ENCODE data around the gene RAB14. TPM values are rescaled to one million over a fixed set of nuclear protein-coding genes. Genes with fewer than 3 reads are reported as not detected.

Gene RAB14
- total RNA-seq, 1 donor from 2014 or later, result 54.9 TPM

- Mint-ChIP-seq H3K27me3 (ENCODE audit: low read depth) (no peaks in the 10 kb centered on the region), H3K4me3 (no peak overlapping the region), H3K4me1 (no peaks in the 10 kb centered on the region), H3K9me3 (no peaks in the 10 kb centered on the region), H3K27ac (no peak overlapping the region), H3K36me3 (peaks cover 44% of the 10 kb centered on the region)
- no peak for DNase-seq (ENCODE audit: low spot score in 2 of 2, unreplicated experiment in 2 of 2)
- no peak for TF ChIP-seq CTCF (IDR thresholded peaks at IDR 0.05; ENCODE audit: unreplicated experiment)
These were observed 33.6 kb downstream of the RAB14 start for GRCh38 chr9:121168052-121168451.

- Mint-ChIP-seq H3K4me3 (no peak overlapping the region), H3K27me3 (ENCODE audit: low read depth) (no peaks in the 10 kb centered on the region), H3K4me1 (peaks cover 3% of the 10 kb centered on the region), H3K9me3 (no peaks in the 10 kb centered on the region), H3K27ac (no peak overlapping the region), H3K36me3 (peaks cover 47% of the 10 kb centered on the region)
- no peak for DNase-seq (ENCODE audit: low spot score in 2 of 2, unreplicated experiment in 2 of 2)
- no peak for TF ChIP-seq CTCF (IDR thresholded peaks at IDR 0.05; ENCODE audit: unreplicated experiment)
These were observed 41.6 kb downstream of the RAB14 start for GRCh38 chr9:121160025-121160424.

- no peak overlapping the region for H3K27ac Mint-ChIP-seq
- H3K4me1 Mint-ChIP-seq, result peaks cover 3% of the 10 kb centered on the region
- H3K36me3 Mint-ChIP-seq, result peaks cover 42% of the 10 kb centered on the region
- H3K27me3 Mint-ChIP-seq (ENCODE audit: low read depth), result no peaks in the 10 kb centered on the region
- no peak for TF ChIP-seq CTCF (IDR thresholded peaks at IDR 0.05; ENCODE audit: unreplicated experiment)
- no peaks in the 10 kb centered on the region for H3K9me3 Mint-ChIP-seq
- DNase-seq (ENCODE audit: low spot score in 2 of 2, unreplicated experiment in 2 of 2), result no peak
- no peak overlapping the region for H3K4me3 Mint-ChIP-seq
These were observed 43.7 kb downstream of the RAB14 start for GRCh38 chr9:121157939-121158338.

GRCh38 chr9:121156263-121156731, 45.4 kb downstream of the RAB14 start:
- Mint-ChIP-seq H3K27me3 (ENCODE audit: low read depth) (no peaks in the 10 kb centered on the region), H3K36me3 (peaks cover 45% of the 10 kb centered on the region), H3K4me1 (peaks cover 3% of the 10 kb centered on the region), H3K4me3 (no peak overlapping the region), H3K27ac (peak overlapping the region; percentile 55), H3K9me3 (no peaks in the 10 kb centered on the region)
- no peak for TF ChIP-seq CTCF (IDR thresholded peaks at IDR 0.05; ENCODE audit: unreplicated experiment)
- no peak for DNase-seq (ENCODE audit: low spot score in 2 of 2, unreplicated experiment in 2 of 2)

GRCh38 chr9:121154782-121155181, 46.9 kb downstream of the RAB14 start:
- Mint-ChIP-seq H3K4me3 (no peak overlapping the region), H3K27me3 (ENCODE audit: low read depth) (no peaks in the 10 kb centered on the region), H3K36me3 (peaks cover 42% of the 10 kb centered on the region), H3K4me1 (peaks cover 3% of the 10 kb centered on the region), H3K27ac (no peak overlapping the region), H3K9me3 (no peaks in the 10 kb centered on the region)
- DNase-seq (ENCODE audit: low spot score in 2 of 2, unreplicated experiment in 2 of 2), result no peak
- TF ChIP-seq CTCF (IDR thresholded peaks at IDR 0.05; ENCODE audit: unreplicated experiment), result no peak

- Mint-ChIP-seq H3K4me3 (no peak overlapping the region), H3K9me3 (no peaks in the 10 kb centered on the region), H3K27ac (no peak overlapping the region), H3K4me1 (peaks cover 3% of the 10 kb centered on the region), H3K36me3 (peaks cover 44% of the 10 kb centered on the region), H3K27me3 (ENCODE audit: low read depth) (no peaks in the 10 kb centered on the region)
- no peak for TF ChIP-seq CTCF (IDR thresholded peaks at IDR 0.05; ENCODE audit: unreplicated experiment)
- DNase-seq (ENCODE audit: low spot score in 2 of 2, unreplicated experiment in 2 of 2), result no peak
These were observed 48.0 kb downstream of the RAB14 start for GRCh38 chr9:121153642-121154041.
